ENCODE data around the gene PAX1. TPM values are rescaled to one million over a fixed set of nuclear protein-coding genes. Genes with fewer than 3 reads are reported as not detected.

Gene PAX1
- total and polyA plus RNA-seq, 2 of the 13 experiments (the other 11 are each of a cell fraction or from before 2014, with no cell fraction given), result not detected

- TF ChIP-seq BCL3 (CRISPR knock-in tag; IDR thresholded peaks at IDR 0.05) (no peak), ZNF576 (CRISPR knock-in tag; IDR thresholded peaks at IDR 0.05) (peak; percentile 99), STAG1 (CRISPR knock-in tag; IDR thresholded peaks at IDR 0.05) (peak; percentile 72), ZMAT5 (CRISPR knock-in tag; IDR thresholded peaks at IDR 0.05; ENCODE audit: borderline replicate concordance, low read depth) (no peak), SOX13 (IDR thresholded peaks at IDR 0.05) (no peak), SOX13 (CRISPR knock-in tag; conservative IDR thresholded peaks at IDR 0.05 in 1 of 2, IDR thresholded peaks at IDR 0.05 in 1 of 2) (no peak), IRF1 (CRISPR knock-in tag; IDR thresholded peaks at IDR 0.05; ENCODE audit: low read depth) (no peak), HOXA9 (CRISPR knock-in tag; IDR thresholded peaks at IDR 0.05; ENCODE audit: borderline replicate concordance) (no peak), SIN3A (IDR thresholded peaks at IDR 0.05; ENCODE audit: borderline replicate concordance, low read depth, low read length) (no peak), PCBP1 (IDR thresholded peaks at IDR 0.05; ENCODE audit: borderline replicate concordance, low read depth, low read length) (no peak), HNF4A (CRISPR knock-in tag; IDR thresholded peaks at IDR 0.05) (no peak), ZFX (CRISPR knock-in tag; IDR thresholded peaks at IDR 0.05; ENCODE audit: low read depth) (no peak), HMGXB4 (CRISPR knock-in tag; IDR thresholded peaks at IDR 0.05; ENCODE audit: borderline replicate concordance in 1 of 2, low read depth in 1 of 2) (0 out of 4 replicates have a peak, but pooled peaks of 1 of the 2 experiments have one; percentile 25), DBP (CRISPR knock-in tag; IDR thresholded peaks at IDR 0.05; ENCODE audit: not compliant biosample characterization) (no peak), RBM39 (IDR thresholded peaks at IDR 0.05; ENCODE audit: low read depth, low read length, poor library complexity, severe bottlenecking) (peak; percentile 45), ZNF557 (CRISPR knock-in tag; IDR thresholded peaks at IDR 0.05) (0 out of 2 replicates have a peak, but pooled peaks have one; percentile 18), USF2 (IDR thresholded peaks at IDR 0.05; ENCODE audit: low read depth, low read length) (no peak), USF2 (CRISPR knock-in tag; IDR thresholded peaks at IDR 0.05; ENCODE audit: borderline replicate concordance) (no peak), JARID2 (CRISPR knock-in tag; IDR thresholded peaks at IDR 0.05; ENCODE audit: insufficient replicate concordance) (no peak)
These were observed 2.7 kb upstream of the PAX1 start (continued) for GRCh38 chr20:21702553-21703470.

Measured in HepG2 (cell line).